Epidermal melanocyte (primary cell): ENCODE results near the gene FBLN7.
"Not testable (repeated sequence)": the region's sequence is repeated elsewhere in the genome, so short reads cannot be mapped to it uniquely, and the experiment has no call there.

Source experiments
- DNase-seq: peaks from one replicate; pipeline ENCODE4 v3.0.0; 2011; ENCODE audit warnings: low spot score; ENCODE audit not compliant: insufficient read length

FBLN7 gene

GRCh38 chr2:112183327-112184025 is 45.3 kb downstream of the FBLN7 start:
- DNase-seq: no peak

DNA sequence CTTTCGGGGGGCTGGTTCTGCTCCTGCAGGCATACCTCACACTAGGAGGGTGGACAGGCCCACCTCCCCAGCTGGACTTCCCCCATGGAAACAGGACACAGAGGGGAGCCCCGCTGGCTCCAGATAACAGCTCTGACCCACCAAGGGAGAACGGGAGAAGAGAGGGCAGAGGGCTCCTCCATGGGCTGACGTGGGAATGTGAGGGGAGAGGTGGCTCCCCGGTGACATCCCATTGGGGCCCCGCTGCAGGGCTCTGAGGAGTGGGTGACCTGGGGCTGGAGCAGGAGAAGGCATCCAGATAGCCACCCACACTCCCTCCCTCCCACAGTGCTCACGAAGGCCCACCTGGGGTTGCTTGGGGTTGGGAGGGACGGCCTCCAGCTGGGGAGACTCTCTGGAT is 45.9 kb downstream of the FBLN7 start:
- DNase-seq: no peak

- DNase-seq: no peak
Observed at GRCh38 chr2:112185131-112185530, 46.9 kb downstream of the FBLN7 start.

- DNase-seq: no peak
Observed at GRCh38 chr2:112187046-112187715, 49.0 kb downstream of the FBLN7 start.

- no peak for DNase-seq
Observed at GRCh38 chr2:112187805-112188596, 49.8 kb downstream of the FBLN7 start.

DNA sequence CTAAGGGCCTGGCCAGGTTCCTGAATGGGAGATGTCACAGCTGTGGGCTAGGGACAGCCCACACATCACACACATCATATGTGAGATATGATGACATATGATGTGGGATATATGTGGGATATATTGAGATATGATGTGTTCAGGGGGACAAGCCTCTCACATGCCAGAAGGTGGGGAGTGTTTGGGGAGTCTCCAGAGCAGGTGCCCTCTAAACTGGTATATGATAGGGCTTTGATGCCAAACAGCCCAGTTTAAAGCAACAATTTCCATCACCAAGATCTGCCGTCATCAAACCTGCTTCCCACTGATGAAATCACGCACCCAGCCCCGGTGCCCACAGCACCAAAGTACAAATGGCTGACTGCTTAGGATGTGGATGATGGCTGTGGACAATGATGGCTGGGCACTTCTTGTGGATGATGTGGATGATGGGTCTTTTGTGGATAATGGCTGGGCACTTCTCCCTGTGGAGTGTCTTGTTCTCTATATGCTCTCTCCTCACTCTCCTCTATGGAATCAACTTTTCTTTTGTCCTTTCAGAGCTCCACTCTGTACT is 50.9 kb downstream of the FBLN7 start:
- no peak for DNase-seq

DNA sequence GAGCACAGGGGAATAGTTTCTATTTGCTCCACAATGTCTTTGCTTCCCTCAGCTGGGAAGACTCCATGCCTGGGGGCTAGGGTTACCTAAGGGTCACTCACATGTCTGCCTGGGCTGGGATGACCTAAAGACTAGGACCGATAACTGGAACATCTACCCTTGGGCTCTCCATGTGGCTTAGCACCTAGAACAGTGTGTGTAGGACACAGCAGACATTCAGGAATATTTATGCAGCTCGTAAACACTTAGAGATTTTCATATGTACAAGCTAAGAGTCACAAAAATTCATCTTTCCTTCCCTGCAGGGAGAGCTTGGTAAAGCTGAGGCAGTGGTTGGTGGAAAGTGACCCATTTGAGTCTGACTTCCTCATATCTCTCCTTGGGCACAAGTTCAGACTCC is 55.8 kb downstream of the FBLN7 start:
- DNase-seq: no peak

GRCh38 chr2:112194482-112194881 is 56.3 kb downstream of the FBLN7 start:
- no peak for DNase-seq

GRCh38 chr2:112195167-112195766 is 57.1 kb downstream of the FBLN7 start:
- no peak for DNase-seq

DNA sequence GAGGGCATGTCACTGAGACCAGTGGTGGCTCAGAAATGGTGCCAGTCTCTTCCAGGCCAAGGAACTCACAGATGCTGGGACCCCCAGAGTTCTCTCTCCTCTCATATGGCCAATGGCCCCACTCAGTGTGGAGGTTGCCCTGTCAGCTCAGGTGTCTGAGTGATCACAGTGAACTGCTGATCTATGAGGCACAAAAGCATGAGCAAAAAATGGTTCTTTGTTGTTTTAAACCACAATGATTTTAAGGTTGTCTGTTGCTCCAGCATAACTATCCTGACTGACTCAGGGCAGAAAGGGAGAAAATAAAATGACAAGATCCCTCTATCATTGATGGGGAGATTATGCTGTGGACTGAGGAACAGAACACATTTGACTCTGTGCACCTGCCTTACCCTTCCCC is 57.8 kb downstream of the FBLN7 start:
- no peak for DNase-seq

GRCh38 chr2:112197868-112198267 is 59.7 kb downstream of the FBLN7 start:
- no peak for DNase-seq

- no peak for DNase-seq
Observed at GRCh38 chr2:112198780-112199179, 60.6 kb downstream of the FBLN7 start.

DNA sequence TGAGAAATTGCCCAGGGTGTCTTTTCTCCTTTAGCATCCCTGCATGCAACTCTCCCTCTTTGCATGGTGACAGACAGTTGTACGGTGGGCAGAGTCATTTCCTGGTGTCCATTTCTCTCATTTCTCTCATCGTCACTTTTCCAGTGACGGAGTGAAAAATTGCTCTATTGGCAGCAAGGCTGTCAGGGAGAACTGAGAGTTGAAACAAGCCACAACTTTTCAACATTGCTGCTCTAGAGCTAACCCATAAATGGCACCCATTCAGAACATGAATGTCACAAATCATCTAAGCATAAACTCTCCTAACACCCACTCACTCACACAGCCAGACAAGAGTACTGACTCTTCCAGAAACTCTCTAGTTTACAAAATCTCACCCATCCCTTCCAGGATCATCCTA is 61.0 kb downstream of the FBLN7 start:
- no peak for DNase-seq

DNA sequence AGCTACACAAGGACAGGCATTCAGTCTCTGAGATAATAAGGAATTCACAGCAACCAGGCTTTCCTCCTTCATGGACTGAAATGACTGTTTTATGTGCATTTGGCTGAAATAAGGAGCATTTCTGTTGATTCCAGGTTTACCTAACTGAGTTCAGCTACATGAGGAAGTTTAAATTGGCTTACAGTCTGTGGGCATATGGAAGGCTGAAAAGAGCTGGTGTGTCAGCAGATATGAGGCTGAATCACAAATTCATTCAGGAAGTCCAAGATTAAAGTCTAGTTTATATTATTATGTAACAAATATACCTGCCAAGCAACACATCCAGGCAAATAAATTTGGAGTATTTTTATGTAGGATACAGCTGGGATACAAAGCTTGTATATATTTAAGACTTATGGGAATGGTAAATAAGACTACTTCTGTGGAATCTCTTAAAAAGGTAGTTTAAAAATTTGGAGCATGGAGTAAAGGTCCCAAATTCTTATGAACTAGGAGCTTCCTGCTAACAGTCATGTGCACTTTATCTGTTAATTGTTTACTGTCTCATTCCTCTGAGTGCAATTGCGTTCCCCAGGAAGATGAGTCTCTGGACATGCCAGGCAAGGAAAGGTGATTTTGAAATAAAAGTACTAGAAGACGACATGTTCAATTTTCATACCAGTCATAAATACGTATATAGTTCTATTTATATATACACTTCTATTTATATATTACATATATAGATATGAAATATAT is 63.7 kb downstream of the FBLN7 start:
- DNase-seq: no peak

DNA sequence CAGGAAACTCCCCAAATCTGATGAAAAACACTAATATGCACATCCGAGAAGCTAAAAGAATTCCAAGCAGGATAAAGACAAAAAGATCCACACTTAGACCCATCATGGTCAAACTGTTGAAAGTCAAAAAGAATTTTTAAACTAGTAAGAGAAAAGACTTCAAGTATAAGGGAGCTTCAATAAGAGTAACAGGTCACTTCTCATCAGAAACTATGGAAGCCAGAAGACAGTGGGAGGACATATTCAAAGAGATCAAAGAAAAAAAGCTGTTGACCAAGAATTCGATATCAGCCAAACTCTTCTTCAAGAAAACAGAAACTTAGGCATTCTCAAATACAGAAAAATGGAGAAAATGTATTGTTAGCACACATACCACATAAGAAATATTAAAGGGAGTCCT is 66.2 kb downstream of the FBLN7 start:
- DNase-seq: no peak

DNA sequence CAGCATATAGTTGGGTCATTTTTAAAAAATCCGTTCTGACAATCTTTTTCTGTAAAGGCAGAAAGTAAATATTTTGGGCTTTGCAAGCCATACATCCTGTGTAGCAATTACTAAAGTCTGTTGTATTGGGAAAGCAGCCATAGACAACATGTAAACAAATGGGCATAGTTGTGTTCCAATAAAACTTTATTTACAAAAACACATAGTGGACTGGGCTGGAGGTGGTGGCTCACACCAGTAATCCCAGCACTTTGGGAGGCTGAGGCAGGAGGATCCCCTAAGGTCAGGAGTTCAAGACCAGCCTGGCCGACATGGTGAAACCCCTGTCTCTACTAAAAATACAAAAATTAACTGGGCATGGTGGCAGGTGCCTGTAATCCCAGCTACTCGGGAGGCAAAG is 69.7 kb downstream of the FBLN7 start:
- not testable (repeated sequence) for DNase-seq

GRCh38 chr2:112216167-112216566 is 78.0 kb downstream of the FBLN7 start:
- DNase-seq: no peak

- DNase-seq: no peak
Observed at GRCh38 chr2:112217854-112218253, 79.7 kb downstream of the FBLN7 start.

DNA sequence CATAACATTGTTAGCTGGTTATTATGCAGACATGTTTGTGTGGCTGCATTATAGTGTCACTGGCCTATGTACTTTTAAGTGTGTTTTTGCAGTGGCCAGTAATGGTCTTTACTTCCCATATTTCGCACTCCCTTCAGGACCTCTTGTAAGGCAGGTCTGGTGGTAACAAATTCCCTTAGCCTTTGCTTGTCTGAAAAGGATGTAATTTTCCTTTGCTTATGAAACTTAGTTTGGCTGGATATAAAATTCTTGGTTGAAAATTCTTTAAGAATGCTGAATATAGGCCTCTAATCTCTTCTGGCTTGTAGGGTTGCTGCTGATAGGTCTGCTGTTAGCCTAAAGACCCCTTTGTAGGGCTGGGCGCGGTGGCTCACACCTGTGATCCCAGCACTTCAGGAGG is 82.0 kb downstream of the FBLN7 start:
- no peak for DNase-seq

GRCh38 chr2:112220831-112221230 is 82.6 kb downstream of the FBLN7 start:
- no peak for DNase-seq

GRCh38 chr2:112229348-112229747 is 91.2 kb downstream of the FBLN7 start:
- DNase-seq: no peak
